Liver (tissue), 3 donors: ENCODE data around the gene SCAI.

Experiments used
- CTCF ChIP-seq: fragments of 150-350 bp; IDR thresholded peaks from 2 replicates; pipeline ENCODE4 v1.5.1; 2017; ENCODE audit warnings: improper control_type of control experiment, low read depth, low read length; ENCODE audit not compliant: missing input control
- GABPA ChIP-seq, 2 donors: IDR thresholded peaks in 1 of 2; conservative IDR thresholded peaks in 1 of 2; 2 replicates each; pipeline ENCODE4 v1.6.1; 2016; ENCODE audit warnings: antibody characterized with exemption in 2 of 2, mild to moderate bottlenecking in 1 of 2, moderate library complexity in 1 of 2
- REST ChIP-seq: IDR thresholded peaks from 2 replicates; pipeline ENCODE4 v1.6.1; 2016; ENCODE audit warnings: antibody characterized with exemption, mild to moderate bottlenecking
- donor health status: healthy.
- donor health status: healthy.

- no peak for TF ChIP-seq CTCF
- no peak for TF ChIP-seq GABPA (IDR thresholded peaks at IDR 0.05 in 1 of 2, conservative IDR thresholded peaks at IDR 0.05 in 1 of 2)
- no peak for TF ChIP-seq REST
Measured at GRCh38 chr9:125100822-125101221, 42.5 kb downstream of the SCAI start.
